Subcutaneous abdominal adipose tissue (tissue), 5 donors: ENCODE measurements around the gene ATXN7L1.

ENCODE experiments used
- H3K27ac ChIP-seq: one replicate; pipeline ENCODE4 v1.7.0; 2013; ENCODE audit warnings: low read depth, mild to moderate bottlenecking, inconsistent platforms, low read length, moderate library complexity
- H3K27me3 ChIP-seq, 5 donors: one replicate each; pipeline ENCODE4 v1.7.0; 2013; ENCODE audit warnings: low read length in 5 of 5, inconsistent platforms in 1 of 5; ENCODE audit not compliant: control insufficient read depth in 5 of 5, insufficient read depth in 4 of 5
- H3K36me3 ChIP-seq, 5 donors: one replicate each; pipeline ENCODE4 v1.7.0; 2013; ENCODE audit warnings: low read length in 5 of 5; ENCODE audit not compliant: control insufficient read depth in 5 of 5, insufficient read depth in 5 of 5
- H3K4me1 ChIP-seq, 5 donors: one replicate each; pipeline ENCODE4 v1.7.0; 2013; ENCODE audit warnings: low read length in 5 of 5, mild to moderate bottlenecking in 3 of 5, moderate library complexity in 1 of 5; ENCODE audit not compliant: control insufficient read depth in 5 of 5, insufficient read depth in 5 of 5
- H3K4me3 ChIP-seq, 5 donors: one replicate each; pipeline ENCODE4 v1.7.0; 2013; ENCODE audit warnings: low read length in 5 of 5, low read depth in 1 of 5
- H3K9ac ChIP-seq, 5 donors: one replicate each; pipeline ENCODE4 v1.7.0; 2013; ENCODE audit warnings: low read length in 5 of 5, mild to moderate bottlenecking in 4 of 5, moderate library complexity in 3 of 5
- H3K9me3 ChIP-seq, 5 donors: one replicate each; pipeline ENCODE4 v1.7.0; 2013; ENCODE audit warnings: low read length in 5 of 5; ENCODE audit not compliant: control insufficient read depth in 5 of 5
- donor health status: healthy.
- donor health status: healthy.
- donor health status: healthy.
- donor health status: healthy.
- donor health status: healthy.

The ATXN7L1 gene

DNA sequence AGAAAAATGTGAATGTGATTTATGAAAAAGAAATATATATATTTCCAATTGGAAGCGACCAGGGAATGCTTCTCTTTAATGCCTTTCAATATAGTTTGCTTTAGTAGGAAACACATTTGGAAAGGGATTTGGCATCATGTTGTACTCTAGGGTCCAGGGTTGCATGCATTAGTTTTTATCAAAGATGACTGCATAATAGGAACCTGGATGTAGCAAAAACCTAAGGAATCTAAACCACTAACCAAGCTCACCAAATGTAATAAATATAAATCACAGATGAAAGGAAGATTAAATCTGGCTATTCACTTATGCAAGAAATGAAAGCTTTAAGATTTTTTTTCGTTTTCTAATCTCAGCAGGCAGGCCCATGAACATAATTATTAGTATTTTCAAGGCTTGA lies 120.0 kb downstream of the ATXN7L1 start:
- H3K9me3 ChIP-seq = no peaks in the 10 kb centered on the region
- no peak overlapping the region for H3K9ac ChIP-seq
- no peak overlapping the region for H3K4me3 ChIP-seq
- no peak overlapping the region for H3K27ac ChIP-seq
- no peaks in the 10 kb centered on the region for H3K4me1 ChIP-seq
- H3K36me3 ChIP-seq = peaks cover 0 to 10% (median 5%) of the 10 kb centered on the region in 5 donors
- no peaks in the 10 kb centered on the region for H3K27me3 ChIP-seq

DNA sequence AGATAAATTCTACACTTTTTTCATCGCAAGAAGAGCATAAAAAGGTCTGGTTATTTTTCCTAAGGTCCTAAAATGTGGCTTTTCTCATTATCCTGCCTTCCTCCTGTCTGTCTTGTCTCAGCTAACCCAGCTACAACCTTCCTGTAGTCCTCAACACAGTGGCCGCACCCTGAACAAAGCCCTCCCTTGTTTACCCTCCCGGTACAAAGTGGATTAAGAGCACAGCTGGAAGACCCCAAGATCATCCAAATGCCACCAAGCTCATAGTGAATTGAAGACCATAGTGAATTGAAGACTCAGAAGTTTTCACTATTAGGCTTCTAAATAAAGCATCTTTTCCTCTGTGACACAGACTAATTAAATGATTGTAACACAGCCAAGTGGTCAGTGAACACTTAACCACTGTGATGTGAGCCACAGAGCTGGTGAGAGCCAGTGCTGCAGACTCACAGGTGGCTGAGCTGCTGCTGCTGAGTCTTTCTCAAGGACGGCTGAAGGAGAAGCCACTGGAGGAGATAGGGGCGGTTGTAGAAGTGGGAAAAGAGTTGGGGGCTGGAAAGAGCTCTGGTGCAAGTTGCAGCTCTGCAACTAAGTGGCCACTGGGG lies 123.6 kb downstream of the ATXN7L1 start:
- no peak overlapping the region for H3K27ac ChIP-seq
- no peaks in the 10 kb centered on the region for H3K27me3 ChIP-seq
- H3K9me3 ChIP-seq = no peaks in the 10 kb centered on the region
- peaks cover 0 to 4% (median 0%) of the 10 kb centered on the region in 5 donors for H3K4me1 ChIP-seq
- no peak overlapping the region for H3K4me3 ChIP-seq
- peaks cover 2 to 10% (median 5%) of the 10 kb centered on the region in 5 donors for H3K36me3 ChIP-seq
- H3K9ac ChIP-seq = no peak overlapping the region

DNA sequence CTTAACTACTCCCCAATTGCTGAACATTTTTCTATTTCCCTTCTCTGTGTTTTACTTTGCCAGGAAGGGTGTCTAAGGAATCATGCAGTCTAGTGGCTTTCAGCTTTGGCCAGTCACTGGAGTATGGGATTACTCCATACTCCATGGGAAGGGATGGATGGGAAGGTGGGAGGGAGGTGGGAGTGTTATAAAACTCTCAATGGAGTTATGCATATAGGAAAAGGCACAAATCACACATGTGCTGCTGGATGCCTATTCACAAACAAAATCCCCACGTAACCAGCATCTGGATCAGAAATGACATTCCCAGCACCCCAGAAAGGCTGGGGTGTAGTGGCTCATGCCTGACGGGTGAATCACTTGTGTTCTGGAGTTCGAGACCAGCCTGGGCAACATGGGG lies 125.3 kb downstream of the ATXN7L1 start:
- H3K9ac ChIP-seq = no peak overlapping the region
- no peaks in the 10 kb centered on the region for H3K9me3 ChIP-seq
- no peak overlapping the region for H3K27ac ChIP-seq
- no peaks in the 10 kb centered on the region for H3K27me3 ChIP-seq
- H3K36me3 ChIP-seq = peaks cover 2 to 10% (median 5%) of the 10 kb centered on the region in 5 donors
- H3K4me1 ChIP-seq = peaks cover 0 to 4% (median 0%) of the 10 kb centered on the region in 5 donors
- no peak overlapping the region for H3K4me3 ChIP-seq

GRCh38 chr7:105748701-105749100 lies 127.7 kb downstream of the ATXN7L1 start:
- H3K36me3 ChIP-seq = peaks cover 2 to 10% (median 5%) of the 10 kb centered on the region in 5 donors
- H3K4me3 ChIP-seq = no peak overlapping the region
- no peaks in the 10 kb centered on the region for H3K27me3 ChIP-seq
- H3K9me3 ChIP-seq = no peaks in the 10 kb centered on the region
- H3K4me1 ChIP-seq = peaks cover 0 to 4% (median 0%) of the 10 kb centered on the region in 5 donors
- no peak overlapping the region for H3K9ac ChIP-seq
- H3K27ac ChIP-seq = no peak overlapping the region

DNA sequence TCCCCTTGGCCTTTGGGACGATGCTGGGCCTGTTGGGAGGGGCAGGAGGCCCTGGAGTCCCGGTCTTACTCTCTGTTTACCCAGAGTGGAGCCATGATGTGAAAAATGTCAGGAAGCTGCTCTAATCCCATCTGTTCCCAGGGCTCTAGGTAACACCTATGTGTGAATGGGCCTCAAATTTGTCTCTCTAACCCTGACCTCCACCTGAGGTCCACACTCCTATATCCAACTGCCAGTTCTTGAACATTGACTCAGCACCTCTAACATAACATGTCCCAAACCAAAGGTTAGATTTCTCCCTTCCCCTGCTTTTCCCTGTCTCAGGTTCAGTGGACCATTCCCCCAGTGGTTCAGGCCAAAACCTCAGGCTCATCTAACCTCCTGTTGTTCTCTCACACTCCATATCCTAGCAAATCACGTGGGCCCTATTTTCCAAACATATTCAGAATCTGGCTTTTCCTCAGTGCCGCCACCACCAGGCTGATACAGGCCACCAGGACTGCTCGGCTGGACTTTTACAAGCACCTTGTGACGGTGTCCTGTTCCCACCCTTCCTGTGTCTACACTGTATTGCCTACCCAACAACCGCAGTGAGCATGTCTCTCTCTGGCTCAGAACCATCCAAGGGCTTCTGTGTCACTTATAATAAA lies 130.6 kb downstream of the ATXN7L1 start:
- Histone ChIP-seq H3K27ac (no peak overlapping the region), H3K4me3 (no peak overlapping the region), H3K27me3 (no peaks in the 10 kb centered on the region), H3K4me1 (peaks cover 0 to 4% (median 2%) of the 10 kb centered on the region in 5 donors), H3K9me3 (no peaks in the 10 kb centered on the region), H3K9ac (no peak overlapping the region), H3K36me3 (peaks cover 0 to 10% (median 2%) of the 10 kb centered on the region in 5 donors)

- Histone ChIP-seq H3K4me3 (no peak overlapping the region), H3K27ac (no peak overlapping the region), H3K9ac (no peak overlapping the region), H3K4me1 (peaks cover 0 to 4% (median 2%) of the 10 kb centered on the region in 5 donors), H3K9me3 (no peaks in the 10 kb centered on the region), H3K36me3 (peaks cover 0 to 4% (median 0%) of the 10 kb centered on the region in 5 donors), H3K27me3 (no peaks in the 10 kb centered on the region)
Measured at GRCh38 chr7:105744258-105744657, 132.1 kb downstream of the ATXN7L1 start.

GRCh38 chr7:105743351-105744090 lies 132.9 kb downstream of the ATXN7L1 start:
- no peak overlapping the region for H3K4me3 ChIP-seq
- no peak overlapping the region for H3K27ac ChIP-seq
- peaks cover 0 to 3% (median 2%) of the 10 kb centered on the region in 5 donors for H3K4me1 ChIP-seq
- H3K27me3 ChIP-seq = no peaks in the 10 kb centered on the region
- no peak overlapping the region for H3K9ac ChIP-seq
- no peaks in the 10 kb centered on the region for H3K9me3 ChIP-seq
- peaks cover 0 to 4% (median 0%) of the 10 kb centered on the region in 5 donors for H3K36me3 ChIP-seq

- Histone ChIP-seq H3K27ac (no peak overlapping the region), H3K9me3 (no peaks in the 10 kb centered on the region), H3K27me3 (no peaks in the 10 kb centered on the region), H3K4me3 (no peak overlapping the region), H3K36me3 (no peaks in the 10 kb centered on the region), H3K4me1 (peaks cover 0 to 3% (median 0%) of the 10 kb centered on the region in 5 donors), H3K9ac (no peak overlapping the region)
Measured at GRCh38 chr7:105742787-105743186, 133.6 kb downstream of the ATXN7L1 start.

GRCh38 chr7:105741982-105742381 lies 134.4 kb downstream of the ATXN7L1 start:
- no peak overlapping the region for H3K4me3 ChIP-seq
- no peak overlapping the region for H3K27ac ChIP-seq
- no peaks in the 10 kb centered on the region for H3K27me3 ChIP-seq
- peaks cover 0 to 3% (median 0%) of the 10 kb centered on the region in 5 donors for H3K4me1 ChIP-seq
- no peak overlapping the region for H3K9ac ChIP-seq
- no peaks in the 10 kb centered on the region for H3K9me3 ChIP-seq
- no peaks in the 10 kb centered on the region for H3K36me3 ChIP-seq

GRCh38 chr7:105738133-105738532 lies 138.3 kb downstream of the ATXN7L1 start:
- no peak overlapping the region for H3K4me3 ChIP-seq
- H3K4me1 ChIP-seq = peaks cover 0 to under 1% (median 0%) of the 10 kb centered on the region in 5 donors
- no peak overlapping the region for H3K27ac ChIP-seq
- no peaks in the 10 kb centered on the region for H3K9me3 ChIP-seq
- no peaks in the 10 kb centered on the region for H3K36me3 ChIP-seq
- H3K9ac ChIP-seq = no peak overlapping the region
- H3K27me3 ChIP-seq = no peaks in the 10 kb centered on the region
